ENCODE measurements around the gene SLC37A1. TPM values are rescaled to one million over a fixed set of nuclear protein-coding genes. Genes with fewer than 3 reads are reported as not detected.

SLC37A1 gene
- total RNA-seq, 1 donor from 2014 or later: 13.5 TPM

DNA sequence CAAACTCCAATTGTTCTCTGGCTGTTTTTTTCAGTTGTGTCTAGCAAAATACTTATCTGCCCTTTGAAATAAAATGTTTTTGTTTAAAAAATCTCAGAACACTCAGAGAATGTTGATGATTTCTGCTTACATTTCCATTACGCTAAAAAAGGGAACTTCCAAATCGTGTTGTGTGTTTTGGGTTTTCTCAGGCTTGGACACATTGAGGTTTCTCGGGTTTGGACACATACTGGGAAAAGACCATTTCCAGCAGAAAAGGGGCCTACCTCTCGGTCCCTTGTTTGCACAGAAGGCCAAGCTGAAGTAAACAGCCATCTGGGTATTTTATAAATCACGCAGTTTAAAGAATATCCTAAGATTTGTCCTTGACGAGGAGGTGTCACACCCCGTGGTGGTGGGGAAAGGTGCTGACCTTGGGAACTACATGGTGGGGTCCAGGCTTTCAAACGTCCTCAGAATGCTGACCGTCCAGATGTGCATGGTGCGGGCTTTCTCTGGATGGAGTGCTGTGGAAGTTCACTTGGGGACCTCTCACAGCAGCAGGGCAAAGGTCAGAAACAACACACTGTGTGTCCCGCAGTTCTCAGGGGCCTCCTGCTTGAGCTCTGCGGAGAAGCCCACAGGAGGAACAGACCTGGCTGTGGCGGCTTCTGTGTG is 67.8 kb downstream of the SLC37A1 start:
- H3K36me3 Mint-ChIP-seq (ENCODE audit: unreplicated experiment): peaks cover 8% of the 10 kb centered on the region
- H3K4me3 Mint-ChIP-seq (ENCODE audit: unreplicated experiment): no peak overlapping the region
- H3K27me3 Mint-ChIP-seq (ENCODE audit: unreplicated experiment): no peaks in the 10 kb centered on the region
- H3K9me3 Mint-ChIP-seq (ENCODE audit: unreplicated experiment): peaks cover 9% of the 10 kb centered on the region
- H3K4me1 Mint-ChIP-seq (ENCODE audit: unreplicated experiment): peaks cover 2% of the 10 kb centered on the region
- no peak overlapping the region for H3K27ac Mint-ChIP-seq (ENCODE audit: unreplicated experiment)
- DNase-seq (ENCODE audit: extremely low spot score, unreplicated experiment): no peak
- TF ChIP-seq, protein P1, sequence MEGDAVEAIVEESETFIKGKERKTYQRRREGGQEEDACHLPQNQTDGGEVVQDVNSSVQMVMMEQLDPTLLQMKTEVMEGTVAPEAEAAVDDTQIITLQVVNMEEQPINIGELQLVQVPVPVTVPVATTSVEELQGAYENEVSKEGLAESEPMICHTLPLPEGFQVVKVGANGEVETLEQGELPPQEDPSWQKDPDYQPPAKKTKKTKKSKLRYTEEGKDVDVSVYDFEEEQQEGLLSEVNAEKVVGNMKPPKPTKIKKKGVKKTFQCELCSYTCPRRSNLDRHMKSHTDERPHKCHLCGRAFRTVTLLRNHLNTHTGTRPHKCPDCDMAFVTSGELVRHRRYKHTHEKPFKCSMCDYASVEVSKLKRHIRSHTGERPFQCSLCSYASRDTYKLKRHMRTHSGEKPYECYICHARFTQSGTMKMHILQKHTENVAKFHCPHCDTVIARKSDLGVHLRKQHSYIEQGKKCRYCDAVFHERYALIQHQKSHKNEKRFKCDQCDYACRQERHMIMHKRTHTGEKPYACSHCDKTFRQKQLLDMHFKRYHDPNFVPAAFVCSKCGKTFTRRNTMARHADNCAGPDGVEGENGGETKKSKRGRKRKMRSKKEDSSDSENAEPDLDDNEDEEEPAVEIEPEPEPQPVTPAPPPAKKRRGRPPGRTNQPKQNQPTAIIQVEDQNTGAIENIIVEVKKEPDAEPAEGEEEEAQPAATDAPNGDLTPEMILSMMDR (IDR thresholded peaks at IDR 0.05): no peak

DNA sequence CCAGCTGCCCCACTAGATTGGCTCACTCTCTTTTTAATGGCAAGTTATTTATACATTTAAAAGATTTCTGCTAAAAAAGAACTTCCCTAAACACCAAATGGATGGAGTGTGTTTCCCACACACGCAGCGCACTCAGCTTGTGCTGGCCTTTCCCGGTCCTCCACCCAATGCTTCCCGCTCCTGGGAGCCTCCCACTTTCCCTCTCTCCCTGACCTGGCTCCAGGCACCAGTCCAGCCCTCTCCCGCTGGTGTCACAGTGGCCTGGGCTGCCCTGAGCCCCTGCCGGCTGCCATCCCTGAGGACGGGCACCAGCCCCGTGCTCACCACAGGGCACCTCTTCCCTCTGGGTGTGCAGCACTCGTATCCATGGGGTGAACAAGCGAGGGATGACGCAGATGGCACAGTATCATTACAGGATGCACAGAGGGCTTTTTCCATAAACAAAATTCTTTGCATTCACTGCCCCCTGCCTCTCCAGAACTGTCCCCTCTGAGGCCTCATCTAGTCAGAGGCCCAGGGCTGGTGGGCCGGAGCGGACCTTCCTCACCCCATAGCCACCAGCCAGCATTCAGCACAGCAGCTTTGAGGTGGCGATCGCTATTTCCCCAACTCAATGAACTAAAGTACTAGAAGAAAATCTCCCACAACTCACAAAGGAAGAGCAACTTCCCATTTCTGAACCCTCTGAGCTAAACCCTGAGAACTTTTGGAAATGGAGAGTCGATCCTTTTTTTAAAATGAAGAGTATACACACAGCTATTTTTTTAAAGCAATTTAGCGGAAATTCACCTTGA is 68.5 kb downstream of the SLC37A1 start:
- no peaks in the 10 kb centered on the region for H3K27me3 Mint-ChIP-seq (ENCODE audit: unreplicated experiment)
- H3K27ac Mint-ChIP-seq (ENCODE audit: unreplicated experiment): peak overlapping the region; percentile 48
- H3K4me3 Mint-ChIP-seq (ENCODE audit: unreplicated experiment): no peak overlapping the region
- TF ChIP-seq, protein P1 (IDR thresholded peaks at IDR 0.05): no peak
- DNase-seq (ENCODE audit: extremely low spot score, unreplicated experiment): no peak
- peaks cover 2% of the 10 kb centered on the region for H3K4me1 Mint-ChIP-seq (ENCODE audit: unreplicated experiment)
- H3K9me3 Mint-ChIP-seq (ENCODE audit: unreplicated experiment): peaks cover 2% of the 10 kb centered on the region
- peaks cover 2% of the 10 kb centered on the region for H3K36me3 Mint-ChIP-seq (ENCODE audit: unreplicated experiment)

DNA sequence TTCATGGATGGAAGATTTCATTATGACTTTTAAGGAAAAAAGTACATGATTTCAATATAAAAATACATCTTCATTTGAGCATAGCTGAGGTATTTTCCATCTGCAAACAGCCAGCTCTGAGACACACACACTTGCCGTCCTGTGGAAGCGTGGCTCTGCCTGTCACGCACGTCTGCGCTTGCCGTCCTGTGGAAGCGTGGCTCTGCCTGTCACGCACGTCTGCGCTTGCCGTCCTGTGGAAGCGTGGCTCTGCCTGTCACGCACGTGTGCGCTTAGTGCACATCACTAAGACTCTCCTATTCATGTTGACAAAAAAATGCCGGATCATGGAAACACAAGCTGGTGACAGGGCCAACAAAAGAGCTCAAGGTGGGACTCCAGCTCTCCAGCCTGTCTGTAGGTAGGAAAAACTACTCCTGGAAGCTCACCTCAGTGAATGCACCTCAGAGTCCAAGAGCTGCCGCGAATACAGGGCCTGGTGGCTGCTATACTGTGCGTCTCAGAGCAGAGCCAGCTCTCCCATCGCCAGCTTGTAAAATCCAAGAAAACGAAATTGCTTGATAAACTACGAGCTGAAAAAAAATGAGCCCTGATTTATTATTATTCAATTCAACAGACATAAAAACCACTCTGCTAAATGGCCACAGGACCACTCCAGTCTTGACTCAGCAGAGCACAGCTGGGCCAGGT is 69.3 kb downstream of the SLC37A1 start:
- H3K4me1 Mint-ChIP-seq (ENCODE audit: unreplicated experiment): peaks cover 2% of the 10 kb centered on the region
- TF ChIP-seq, protein P1 (IDR thresholded peaks at IDR 0.05): no peak
- no peak overlapping the region for H3K4me3 Mint-ChIP-seq (ENCODE audit: unreplicated experiment)
- no peaks in the 10 kb centered on the region for H3K27me3 Mint-ChIP-seq (ENCODE audit: unreplicated experiment)
- DNase-seq (ENCODE audit: extremely low spot score, unreplicated experiment): no peak
- H3K9me3 Mint-ChIP-seq (ENCODE audit: unreplicated experiment): no peaks in the 10 kb centered on the region
- no peak overlapping the region for H3K27ac Mint-ChIP-seq (ENCODE audit: unreplicated experiment)
- no peaks in the 10 kb centered on the region for H3K36me3 Mint-ChIP-seq (ENCODE audit: unreplicated experiment)

DNA sequence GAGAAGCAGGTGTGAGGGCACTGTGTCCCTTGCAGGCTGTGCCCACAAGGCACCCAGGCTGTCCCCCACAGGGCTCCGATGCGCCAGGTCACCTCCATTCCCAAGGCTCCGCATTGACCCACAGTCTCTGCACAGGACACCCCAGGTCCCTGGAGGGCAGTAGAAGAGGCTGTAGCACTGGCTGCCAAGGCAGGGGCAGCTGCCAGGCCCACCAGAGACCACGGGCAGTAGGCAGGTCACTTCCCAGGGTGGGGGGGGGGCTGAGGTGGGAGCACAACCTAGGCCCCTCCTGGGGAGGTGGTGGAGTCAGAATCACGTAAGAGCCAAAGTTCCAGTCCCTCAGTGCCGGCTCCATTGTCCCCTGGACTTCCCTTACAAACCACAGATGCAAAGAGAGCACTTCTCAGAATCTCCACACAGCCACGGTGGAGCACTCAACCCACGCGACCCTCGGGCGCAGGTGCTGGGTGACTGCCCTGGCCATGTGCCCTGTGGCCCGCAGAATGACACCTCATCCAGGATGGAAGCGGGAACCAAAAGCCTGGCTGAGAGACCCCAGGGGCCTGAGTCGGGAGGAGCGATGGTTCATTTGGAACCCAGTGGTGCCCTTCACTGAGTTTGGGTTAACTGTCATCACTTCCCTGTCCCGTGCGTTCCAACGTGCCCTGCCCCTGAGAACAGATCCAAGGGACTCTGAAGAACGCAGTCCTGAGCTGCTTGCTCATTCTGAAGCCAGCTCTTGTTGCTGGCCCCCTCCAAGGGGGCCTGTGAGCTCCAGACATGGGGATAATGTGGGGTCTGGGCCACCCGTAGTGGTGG is 70.0 kb downstream of the SLC37A1 start:
- H3K4me3 Mint-ChIP-seq (ENCODE audit: unreplicated experiment): no peak overlapping the region
- no peaks in the 10 kb centered on the region for H3K27me3 Mint-ChIP-seq (ENCODE audit: unreplicated experiment)
- H3K36me3 Mint-ChIP-seq (ENCODE audit: unreplicated experiment): no peaks in the 10 kb centered on the region
- TF ChIP-seq, protein P1 (IDR thresholded peaks at IDR 0.05): no peak
- no peak overlapping the region for H3K27ac Mint-ChIP-seq (ENCODE audit: unreplicated experiment)
- H3K4me1 Mint-ChIP-seq (ENCODE audit: unreplicated experiment): peaks cover 2% of the 10 kb centered on the region
- no peak for DNase-seq (ENCODE audit: extremely low spot score, unreplicated experiment)
- no peaks in the 10 kb centered on the region for H3K9me3 Mint-ChIP-seq (ENCODE audit: unreplicated experiment)

Measured in osteocyte (in vitro differentiated cells).